ENCODE measurements around the gene PHYH.

GRCh38 chr10:13334556-13334955 lies 34.7 kb upstream of the PHYH start:
- no peak for TF ChIP-seq CTCF (IDR thresholded peaks at IDR 0.05)
- no peak for TF ChIP-seq POLR2A (IDR thresholded peaks at IDR 0.05)

Measured in esophagus squamous epithelium (tissue), 4 donors.